GM12878 (cell line): ENCODE data around the gene BEND7. TPM values are rescaled to one million over a fixed set of nuclear protein-coding genes. Genes with fewer than 3 reads are reported as not detected.

Experiments
- ATAC-seq: fragments of 200-7000 bp; cut with Tn5 transposase; 3 replicates; pipeline ENCODE4 v1.9.1; 2020; ENCODE audit warnings: mild to moderate bottlenecking, moderate library complexity
- BruUV-seq: library from RNA; stranded (reverse); fragments of 400-500 nt; replicated peaks from 2 replicates; lab custom pipeline; 2021; lab: Mats Ljungman, UMichigan
- CTCF ChIA-PET: fragments of 300-600 bp; sonication (Branson Sonifier 250); formaldehyde crosslinking; extraction: SDS; loops from one replicate; lab custom pipeline; 2021; ENCODE audit warnings: inconsistent platforms; lab: Yijun Ruan, JAX
- POLR2A ChIA-PET: fragments of 350-600 bp; formaldehyde crosslinking; extraction: SDS; loops from one replicate; lab custom pipeline; 2021; ENCODE audit warnings: inconsistent platforms; lab: Charles Lee
- RAD21 ChIA-PET: fragments of 300-600 bp; sonication (Branson Sonifier 250); formaldehyde crosslinking; loops from one replicate; lab custom pipeline; 2023; ENCODE audit warnings: antibody characterized with exemption; ENCODE audit not compliant: unreplicated experiment; lab: Charles Lee
- SMC1A ChIA-PET: fragments of 300-600 bp; sonication (Branson Sonifier 250); formaldehyde crosslinking; loops from one replicate; lab custom pipeline; 2023; ENCODE audit not compliant: unreplicated experiment, uncharacterized antibody; lab: Charles Lee
- DNase-seq: peaks from one replicate; pipeline ENCODE4 v3.0.0-alpha.2; 2011; ENCODE audit warnings: low read depth, low spot score
- FAIRE-seq: peaks from 3 replicates; lab custom pipeline; 2011; peaks lifted over from hg19 to GRCh38; lab: Jason Lieb, UNC
- H2AFZ ChIP-seq: 2 replicates; pipeline ENCODE4 v1.6.0; 2011; ENCODE audit warnings: low read depth, low read length, control low read depth; ENCODE audit not compliant: control insufficient read depth
- H3K27ac ChIP-seq: 2 replicates; pipeline ENCODE4 v1.5.1; 2011; ENCODE audit warnings: control low read depth; ENCODE audit not compliant: control insufficient read depth, insufficient read depth
- H3K27me3 ChIP-seq, 2 experiments: replicated peaks in 1 of 2; 2 replicates each; pipeline versions ENCODE4 v1.6.0 to v1.6.1; 2011; ENCODE audit warnings: low read length in 1 of 2; ENCODE audit not compliant: control insufficient read depth in 2 of 2, insufficient read depth in 2 of 2
- H3K36me3 ChIP-seq, 2 experiments: 2 replicates each; pipeline ENCODE4 v1.5.1; 2011; ENCODE audit warnings: low read length in 1 of 2; ENCODE audit not compliant: control insufficient read depth in 2 of 2, insufficient read depth in 2 of 2
- H3K4me1 ChIP-seq: 2 replicates; pipeline ENCODE4 v1.6.1; 2011; ENCODE audit warnings: mild to moderate bottlenecking, low read length, moderate library complexity, mixed read lengths; ENCODE audit not compliant: control insufficient read depth, insufficient read depth
- H3K4me2 ChIP-seq: 2 replicates; pipeline ENCODE4 v1.6.0; 2011; ENCODE audit warnings: control low read depth; ENCODE audit not compliant: control insufficient read depth, insufficient read depth
- H3K4me3 ChIP-seq: fragments of 200-600 bp; sonication (generic); 2 replicates; pipeline ENCODE4 v1.5.1; 2016
- H3K79me2 ChIP-seq: 2 replicates; pipeline ENCODE4 v1.6.0; 2011; ENCODE audit warnings: low read length; ENCODE audit not compliant: control insufficient read depth, insufficient read depth
- H3K9ac ChIP-seq: 2 replicates; pipeline ENCODE4 v1.8.0; 2011; ENCODE audit warnings: low read length, control low read depth, mixed read lengths; ENCODE audit not compliant: control insufficient read depth, insufficient read depth
- H3K9me3 ChIP-seq: replicated peaks from 3 replicates; pipeline ENCODE4 v1.5.1; 2011; ENCODE audit warnings: mild to moderate bottlenecking, low read length; ENCODE audit not compliant: control insufficient read depth, insufficient read depth
- H4K20me1 ChIP-seq: 2 replicates; pipeline ENCODE4 v1.6.0; 2011; ENCODE audit not compliant: control insufficient read depth, insufficient read depth
- ATF7 ChIP-seq: fragments of 450-650 bp; IDR thresholded peaks from 2 replicates; pipeline ENCODE4 v1.6.1; 2016; ENCODE audit warnings: low read depth, mild to moderate bottlenecking
- E2F8 ChIP-seq: fragments of 450-650 bp; IDR thresholded peaks from 2 replicates; pipeline ENCODE4 v1.6.1; 2018; ENCODE audit warnings: mild to moderate bottlenecking, low read depth, moderate library complexity; ENCODE audit not compliant: partially characterized antibody
- EED ChIP-seq: sonication (generic); IDR thresholded peaks from 2 replicates; pipeline ENCODE4 v1.6.1; 2016; ENCODE audit warnings: antibody characterized with exemption, low read depth
- GATAD2B ChIP-seq: fragments of 450-650 bp; conservative IDR thresholded peaks from 2 replicates; pipeline ENCODE4 v1.6.1; 2017; ENCODE audit warnings: low read depth, mild to moderate bottlenecking, moderate library complexity
- IKZF1 ChIP-seq: fragments of 450-650 bp; conservative IDR thresholded peaks from 2 replicates; pipeline ENCODE4 v1.6.1; 2017; ENCODE audit warnings: antibody characterized with exemption, mild to moderate bottlenecking
- IRF3 ChIP-seq: fragments of 450-650 bp; IDR thresholded peaks from 2 replicates; pipeline ENCODE4 v1.6.1; 2014; ENCODE audit warnings: mild to moderate bottlenecking
- IRF5 ChIP-seq: fragments of 450-650 bp; IDR thresholded peaks from 2 replicates; pipeline ENCODE4 v1.6.1; 2017; ENCODE audit warnings: borderline replicate concordance
- NFYB ChIP-seq: IDR thresholded peaks from 2 replicates; pipeline ENCODE4 v1.6.1; 2011; ENCODE audit warnings: low read depth, mild to moderate bottlenecking, low read length, improper control_type of control experiment, moderate library complexity; ENCODE audit not compliant: insufficient read depth
- NR2F1 ChIP-seq: fragments of 450-650 bp; conservative IDR thresholded peaks from 2 replicates; pipeline ENCODE4 v1.6.1; 2017; ENCODE audit warnings: mild to moderate bottlenecking
- RAD51 ChIP-seq: fragments of 450-650 bp; IDR thresholded peaks from 2 replicates; pipeline ENCODE4 v1.6.1; 2016; ENCODE audit warnings: moderate library complexity, mild to moderate bottlenecking, inconsistent platforms
- RELA ChIP-seq: fragments of 450-650 bp; IDR thresholded peaks from 2 replicates; pipeline ENCODE4 v1.8.0; 2014; ENCODE audit warnings: borderline replicate concordance; ENCODE audit not compliant: partially characterized antibody
- STAT1 ChIP-seq: fragments of 450-650 bp; conservative IDR thresholded peaks from 2 replicates; pipeline ENCODE4 v1.6.1; 2014; ENCODE audit warnings: antibody characterized with exemption, mild to moderate bottlenecking
- ZNF384 ChIP-seq: IDR thresholded peaks from 2 replicates; pipeline ENCODE4 v1.6.1; 2012; ENCODE audit warnings: low read depth, mild to moderate bottlenecking, low read length, improper control_type of control experiment, borderline replicate concordance
- WGBS: methylation state at CpG from one replicate; pipeline ENCODE4 v1.1.6; 2016; ENCODE audit warnings: low lambda C conversion rate; ENCODE audit not compliant: insufficient replicate concordance, insufficient coverage; ENCODE audit errors: missing lambda C conversion rate; 5-methylcytosine and 5-hydroxymethylcytosine counted together
- in situ Hi-C: fragments of 300-500 bp; cut with MboI; formaldehyde crosslinking; loops from 9 replicates; pipeline ENCODE4 v1.14.3; 2018; ENCODE audit warnings: mixed read lengths
- intact Hi-C: fragments of 100-400 bp; cut with micrococcal nuclease; formaldehyde crosslinking; loops from one replicate; pipeline ENCODE4 v1.14.2; 2022; ENCODE audit not compliant: unreplicated experiment
- polyA plus RNA-seq, 11 experiments: library from polyadenylated mRNA; depleted of rRNA in 4 of 11; unstranded in 6 of 11; stranded (reverse) in 5 of 11; fragments of >200 nt; fragmentation: Nextera tagmentation in 4 of 11; fragmentation: Illumina TruSeq in 1 of 11; extraction: Ambion mirVana in 4 of 11; extraction: Trizol in 1 of 11; gene quantifications; 1 replicate in 1 of 11; 2 replicates in 10 of 11; pipeline versions ENCODE4 v1.2.1 to v1.2.3, GENCODE V29; 2011 to 2016; ENCODE audit warnings: inconsistent platforms in 2 of 11, missing spikeins in 2 of 11, low read depth in 1 of 11
- total RNA-seq, 4 experiments: library from RNA; depleted of rRNA in 3 of 4; stranded (reverse); fragments of >200 nt in 3 of 4; fragmentation: Illumina TruSeq in 1 of 4; extraction: Trizol in 1 of 4; gene quantifications; 2 replicates each; pipeline versions ENCODE4 v1.2.1 to v1.2.3, GENCODE V29; 2013 to 2021

The BEND7 gene
- total and polyA plus RNA-seq, 10 of the 15 experiments (the other 5 are each of a cell fraction or from before 2014, with no cell fraction given), result not detected

- H4K20me1 ChIP-seq, result no peaks in the 10 kb centered on the region
- intact Hi-C loops (no loop called here), in situ Hi-C loops (no loop called here)
- POLR2A ChIA-PET, result no interaction called here
- no peak for TF ChIP-seq GATAD2B
- no peak for TF ChIP-seq EED
- no peak for TF ChIP-seq IKZF1
- TF ChIP-seq E2F8, result no peak
- SMC1A ChIA-PET, result no interaction called here
- FAIRE-seq (no peak), DNase-seq (no peak), ATAC-seq (no peak)
- no peaks in the 10 kb centered on the region for H3K36me3 ChIP-seq
- H3K9ac ChIP-seq, result no peak overlapping the region
- no peak overlapping the region for H2AFZ ChIP-seq
- H3K27ac ChIP-seq, result no peak overlapping the region
- CTCF ChIA-PET, result no interaction called here
- BruUV-seq, result no TSS peak
- H3K4me2 ChIP-seq, result no peak overlapping the region
- H3K4me1 ChIP-seq, result peaks cover 9% of the 10 kb centered on the region
- RAD21 ChIA-PET, result no interaction called here
- H3K4me3 ChIP-seq, result no peak overlapping the region
- no peaks in the 10 kb centered on the region for H3K79me2 ChIP-seq
- no peaks in the 10 kb centered on the region for H3K27me3 ChIP-seq
- 78% methylated on average over 10 of the region's 10 CpGs for WGBS
- H3K9me3 ChIP-seq, result no peaks in the 10 kb centered on the region
Measured at GRCh38 chr10:13481690-13482089, 47.1 kb downstream of the BEND7 start.

GRCh38 chr10:13475124-13475523 lies 53.7 kb downstream of the BEND7 start:
- Histone ChIP-seq H2AFZ (no peak overlapping the region), H4K20me1 (no peaks in the 10 kb centered on the region), H3K79me2 (no peaks in the 10 kb centered on the region), H3K4me3 (no peak overlapping the region), H3K9ac (no peak overlapping the region), H3K27ac (no peak overlapping the region), H3K27me3 (no peaks in the 10 kb centered on the region), H3K36me3 (no peaks in the 10 kb centered on the region), H3K4me1 (no peaks in the 10 kb centered on the region), H3K4me2 (no peak overlapping the region), H3K9me3 (no peaks in the 10 kb centered on the region)
- intact Hi-C loops, result no loop called here
- ChIA-PET CTCF (interaction anchor here (0.7 kb wide), 1 partner anchor 35 kb away, joined by 4 read pairs; no protein-coding TSS in a partner anchor), RAD21 (no interaction called here), POLR2A (interaction anchor here (0.6 kb wide), 1 partner anchor 457 kb away, joined by 3 read pairs; no protein-coding TSS in a partner anchor), SMC1A (interaction anchor here (1.0 kb wide), 1 partner anchor 9 kb away, joined by 3 read pairs; no protein-coding TSS in a partner anchor)
- BruUV-seq, result no TSS peak
- no peak for DNase-seq
- ATAC-seq, result no peak
- in situ Hi-C loops, result no loop called here
- no peak for FAIRE-seq
- TF ChIP-seq RELA (no peak), IRF3 (no peak), ATF7 (no peak), STAT1 (no peak), ZNF384 (no peak), IRF5 (no peak), RAD51 (no peak), NFYB (no peak), NR2F1 (no peak)
